Ectodermal cell (in vitro differentiated cells): ENCODE data around the gene BAIAP3.

Source experiments
- H3K27ac ChIP-seq: 2 replicates; pipeline ENCODE4 v1.7.0; 2013; ENCODE audit warnings: mild to moderate bottlenecking, low read depth, low read length; ENCODE audit not compliant: insufficient read depth, poor library complexity, severe bottlenecking
- H3K27me3 ChIP-seq: 2 replicates; pipeline ENCODE4 v1.7.0; 2013; ENCODE audit warnings: mild to moderate bottlenecking, low read length; ENCODE audit not compliant: insufficient read depth, control insufficient read depth, poor library complexity, severe bottlenecking
- H3K36me3 ChIP-seq: one replicate; pipeline ENCODE4 v1.7.0; 2013; ENCODE audit warnings: low read length; ENCODE audit not compliant: control insufficient read depth, insufficient read depth
- H3K4me1 ChIP-seq: one replicate; pipeline ENCODE4 v1.7.0; 2013; ENCODE audit warnings: low read length; ENCODE audit not compliant: control insufficient read depth, insufficient read depth
- H3K4me3 ChIP-seq: 2 replicates; pipeline ENCODE4 v1.7.0; 2013; ENCODE audit warnings: low read depth, low read length, control low read depth; ENCODE audit not compliant: insufficient read depth
- H3K9me3 ChIP-seq: 2 replicates; pipeline ENCODE4 v1.7.0; 2013; ENCODE audit warnings: mild to moderate bottlenecking, low read length, moderate library complexity; ENCODE audit not compliant: control insufficient read depth
- whole genome bisulfite sequencing, 2 experiments: methylation state at CpG; one replicate each; pipeline ENCODE4 v1.1.7; 2013; ENCODE audit warnings: missing lambda C conversion rate in 2 of 2; 5-methylcytosine and 5-hydroxymethylcytosine counted together

BAIAP3 gene

GRCh38 chr16:1393613-1394176, 60.2 kb downstream of the BAIAP3 start:
- Histone ChIP-seq H3K4me3 (no peak overlapping the region), H3K27ac (no peak overlapping the region)

GRCh38 chr16:1394367-1394951, 61.0 kb downstream of the BAIAP3 start:
- Histone ChIP-seq H3K9me3 (no peaks in the 10 kb centered on the region), H3K27me3 (no peaks in the 10 kb centered on the region)
- WGBS, 2 experiments, result 91% methylated on average over 19 of the region's 19 CpGs

More at GRCh38 chr16:1393613-1394176, 60.2 kb downstream of the BAIAP3 start:
- H3K27me3 ChIP-seq, result no peaks in the 10 kb centered on the region
- no peaks in the 10 kb centered on the region for H3K4me1 ChIP-seq
- H3K9me3 ChIP-seq, result no peaks in the 10 kb centered on the region
- WGBS, 2 experiments, result 94 to 96% methylated on average over 21 of the region's 21 CpGs
- H3K36me3 ChIP-seq, result no peaks in the 10 kb centered on the region

GRCh38 chr16:1395444-1396031, 62.1 kb downstream of the BAIAP3 start:
- 93 to 95% methylated on average over 22 of the region's 22 CpGs for WGBS, 2 experiments

More at GRCh38 chr16:1394367-1394951, 61.0 kb downstream of the BAIAP3 start:
- Histone ChIP-seq H3K27ac (no peak overlapping the region), H3K36me3 (peaks cover 7% of the 10 kb centered on the region), H3K4me3 (no peak overlapping the region), H3K4me1 (no peaks in the 10 kb centered on the region)

GRCh38 chr16:1397779-1398178, 64.3 kb downstream of the BAIAP3 start:
- peaks cover 20% of the 10 kb centered on the region for H3K36me3 ChIP-seq
- 95 to 96% methylated on average over 21 of the region's 21 CpGs for WGBS, 2 experiments

More at GRCh38 chr16:1395444-1396031, 62.1 kb downstream of the BAIAP3 start:
- no peaks in the 10 kb centered on the region for H3K4me1 ChIP-seq
- no peaks in the 10 kb centered on the region for H3K9me3 ChIP-seq
- no peak overlapping the region for H3K4me3 ChIP-seq
- H3K27ac ChIP-seq, result no peak overlapping the region
- no peaks in the 10 kb centered on the region for H3K27me3 ChIP-seq
- H3K36me3 ChIP-seq, result peaks cover 8% of the 10 kb centered on the region

GRCh38 chr16:1398351-1398750, 64.9 kb downstream of the BAIAP3 start:
- no peaks in the 10 kb centered on the region for H3K27me3 ChIP-seq
- H3K4me3 ChIP-seq, result no peak overlapping the region
- no peak overlapping the region for H3K27ac ChIP-seq
- H3K4me1 ChIP-seq, result no peaks in the 10 kb centered on the region
- peaks cover 24% of the 10 kb centered on the region for H3K36me3 ChIP-seq
- WGBS, 2 experiments, result 94 to 95% methylated on average over 9 of the region's 9 CpGs
- no peaks in the 10 kb centered on the region for H3K9me3 ChIP-seq

More at GRCh38 chr16:1397779-1398178, 64.3 kb downstream of the BAIAP3 start:
- Histone ChIP-seq H3K4me3 (no peak overlapping the region), H3K4me1 (no peaks in the 10 kb centered on the region), H3K27me3 (no peaks in the 10 kb centered on the region), H3K27ac (no peak overlapping the region), H3K9me3 (no peaks in the 10 kb centered on the region)
